Fibroblast of peridontal ligament (primary cell): ENCODE data around the gene DPYD.

ENCODE experiments used
- DNase-seq: peaks from one replicate; pipeline ENCODE4 v3.0.0-alpha.2; 2010; ENCODE audit errors: extremely low read depth

Gene DPYD

GRCh38 chr1:97204468-97204867 is 716.4 kb downstream of the DPYD start:
- peak; percentile 83 for DNase-seq

- DNase-seq = no peak
These were observed 718.1 kb downstream of the DPYD start for GRCh38 chr1:97202481-97203380.

GRCh38 chr1:97201641-97202040 is 719.2 kb downstream of the DPYD start:
- no peak for DNase-seq

- DNase-seq = no peak
These were observed 720.2 kb downstream of the DPYD start for GRCh38 chr1:97200595-97200994.

GRCh38 chr1:97196825-97197516 is 723.9 kb downstream of the DPYD start:
- no peak for DNase-seq

- DNase-seq = peak; percentile 97
These were observed 727.8 kb downstream of the DPYD start for GRCh38 chr1:97192872-97193572.

GRCh38 chr1:97190326-97190725 is 730.5 kb downstream of the DPYD start:
- peak; percentile 58 for DNase-seq

- DNase-seq = no peak
These were observed 734.5 kb downstream of the DPYD start for GRCh38 chr1:97186381-97186780.

GRCh38 chr1:97174039-97174704 is 746.7 kb downstream of the DPYD start:
- DNase-seq = no peak

GRCh38 chr1:97170300-97170699 is 750.5 kb downstream of the DPYD start:
- no peak for DNase-seq

- DNase-seq = no peak
These were observed 752.8 kb downstream of the DPYD start for GRCh38 chr1:97168056-97168455.

- no peak for DNase-seq
These were observed 753.6 kb downstream of the DPYD start for GRCh38 chr1:97167246-97167645.

GRCh38 chr1:97166626-97167025 is 754.2 kb downstream of the DPYD start:
- no peak for DNase-seq

- no peak for DNase-seq
These were observed 756.6 kb downstream of the DPYD start for GRCh38 chr1:97164276-97164639.

GRCh38 chr1:97163591-97164275 is 757.1 kb downstream of the DPYD start:
- DNase-seq = peak; percentile 44

GRCh38 chr1:97160818-97161217 is 760.0 kb downstream of the DPYD start:
- DNase-seq = peak; percentile 34

- DNase-seq = no peak
These were observed 761.5 kb downstream of the DPYD start for GRCh38 chr1:97159342-97159741.

- peak; percentile 55 for DNase-seq
These were observed 762.1 kb downstream of the DPYD start for GRCh38 chr1:97158691-97159096.

- no peak for DNase-seq
These were observed 762.8 kb downstream of the DPYD start for GRCh38 chr1:97157991-97158390.

GRCh38 chr1:97151651-97152050 is 769.2 kb downstream of the DPYD start:
- no peak for DNase-seq

- DNase-seq = peak; percentile 97
These were observed 775.4 kb downstream of the DPYD start for GRCh38 chr1:97145321-97145956.
